Measurements from ENCODE around the gene PSME3.

DNA sequence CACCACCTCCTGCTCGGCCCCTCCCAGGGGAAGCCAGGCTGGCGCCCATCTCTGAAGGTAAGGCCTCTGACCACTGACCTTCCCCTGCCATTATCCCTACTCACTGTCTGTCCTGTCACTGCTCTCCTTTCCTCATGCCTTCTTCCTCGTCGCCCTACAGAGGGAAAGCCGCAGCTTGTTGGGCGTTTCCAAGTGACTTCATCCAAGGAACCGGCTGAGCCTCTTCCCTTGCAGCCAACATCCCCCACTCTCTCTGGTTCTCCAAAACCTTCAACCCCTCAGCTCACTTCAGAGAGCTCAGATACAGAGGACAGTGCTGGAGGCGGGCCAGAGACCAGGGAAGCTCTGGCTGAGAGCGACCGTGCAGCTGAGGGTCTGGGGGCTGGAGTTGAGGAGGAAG, 37.7 kb upstream of the PSME3 start:
- TF ChIP-seq, protein P1, sequence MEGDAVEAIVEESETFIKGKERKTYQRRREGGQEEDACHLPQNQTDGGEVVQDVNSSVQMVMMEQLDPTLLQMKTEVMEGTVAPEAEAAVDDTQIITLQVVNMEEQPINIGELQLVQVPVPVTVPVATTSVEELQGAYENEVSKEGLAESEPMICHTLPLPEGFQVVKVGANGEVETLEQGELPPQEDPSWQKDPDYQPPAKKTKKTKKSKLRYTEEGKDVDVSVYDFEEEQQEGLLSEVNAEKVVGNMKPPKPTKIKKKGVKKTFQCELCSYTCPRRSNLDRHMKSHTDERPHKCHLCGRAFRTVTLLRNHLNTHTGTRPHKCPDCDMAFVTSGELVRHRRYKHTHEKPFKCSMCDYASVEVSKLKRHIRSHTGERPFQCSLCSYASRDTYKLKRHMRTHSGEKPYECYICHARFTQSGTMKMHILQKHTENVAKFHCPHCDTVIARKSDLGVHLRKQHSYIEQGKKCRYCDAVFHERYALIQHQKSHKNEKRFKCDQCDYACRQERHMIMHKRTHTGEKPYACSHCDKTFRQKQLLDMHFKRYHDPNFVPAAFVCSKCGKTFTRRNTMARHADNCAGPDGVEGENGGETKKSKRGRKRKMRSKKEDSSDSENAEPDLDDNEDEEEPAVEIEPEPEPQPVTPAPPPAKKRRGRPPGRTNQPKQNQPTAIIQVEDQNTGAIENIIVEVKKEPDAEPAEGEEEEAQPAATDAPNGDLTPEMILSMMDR (conservative IDR thresholded peaks at IDR 0.05) = no peak
- no peak for TF ChIP-seq EZH2 (IDR thresholded peaks at IDR 0.05; ENCODE audit: low read depth)

Data from PC-9 (cell line).